Stimulated activated CD8-positive, alpha-beta memory T cell treated with anti-CD3 and anti-CD28 coated beads, Interleukin-15, amount 100 ng/mL, for 24 hours (primary cell): ENCODE results near the gene GIPC2.
"Not testable (repeated sequence)": the region's sequence is repeated elsewhere in the genome, so short reads cannot be mapped to it uniquely, and the experiment has no call there.

Experiments used
- DNase-seq: peaks from one replicate; pipeline ENCODE4 v3.0.0-alpha.2; 2020; ENCODE audit warnings: low read depth

Gene GIPC2, protein sequence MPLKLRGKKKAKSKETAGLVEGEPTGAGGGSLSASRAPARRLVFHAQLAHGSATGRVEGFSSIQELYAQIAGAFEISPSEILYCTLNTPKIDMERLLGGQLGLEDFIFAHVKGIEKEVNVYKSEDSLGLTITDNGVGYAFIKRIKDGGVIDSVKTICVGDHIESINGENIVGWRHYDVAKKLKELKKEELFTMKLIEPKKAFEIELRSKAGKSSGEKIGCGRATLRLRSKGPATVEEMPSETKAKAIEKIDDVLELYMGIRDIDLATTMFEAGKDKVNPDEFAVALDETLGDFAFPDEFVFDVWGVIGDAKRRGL

DNA sequence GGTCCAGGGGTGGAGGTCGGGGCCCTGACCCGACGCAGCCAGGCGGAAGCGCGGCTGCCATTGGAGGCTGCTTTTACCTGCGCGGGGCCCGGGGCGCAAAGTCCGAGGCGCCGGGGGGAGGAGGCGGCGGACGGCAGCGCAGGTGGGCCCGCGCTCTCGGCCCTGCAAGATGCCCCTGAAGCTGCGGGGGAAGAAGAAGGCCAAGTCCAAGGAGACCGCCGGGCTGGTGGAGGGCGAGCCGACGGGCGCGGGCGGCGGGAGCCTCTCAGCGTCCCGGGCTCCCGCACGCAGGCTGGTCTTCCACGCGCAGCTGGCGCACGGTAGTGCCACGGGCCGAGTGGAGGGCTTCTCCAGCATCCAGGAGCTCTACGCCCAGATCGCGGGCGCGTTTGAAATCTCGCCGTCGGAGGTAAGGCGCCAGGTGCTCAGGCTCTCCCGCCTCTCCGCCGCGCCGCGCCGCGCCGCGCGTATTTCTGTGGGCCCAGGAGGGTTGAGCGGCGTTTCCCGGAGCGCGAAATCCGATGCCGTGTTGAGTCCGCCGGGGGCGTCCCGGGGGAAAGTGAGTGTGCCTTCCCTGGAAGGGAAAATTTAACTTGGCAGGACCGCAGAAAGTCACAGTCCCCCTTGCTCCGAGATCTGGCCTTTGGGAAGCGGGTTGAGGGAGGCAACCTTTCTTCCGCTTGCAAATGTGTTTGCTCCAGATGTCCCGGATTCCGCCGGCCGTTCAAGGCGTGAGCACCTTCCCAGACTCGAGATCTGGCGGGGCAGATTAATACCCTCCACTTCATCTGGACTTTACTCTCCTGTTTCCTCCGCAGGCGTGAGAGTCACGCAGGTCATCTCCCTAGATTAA lies at the start of gene GIPC2:
GIPC2 (plus strand) TSS at position 41 of the 853 bp plus-strand sequence; CDS start at position 170, 129 bp downstream.
- DNase-seq: no peak

DNA sequence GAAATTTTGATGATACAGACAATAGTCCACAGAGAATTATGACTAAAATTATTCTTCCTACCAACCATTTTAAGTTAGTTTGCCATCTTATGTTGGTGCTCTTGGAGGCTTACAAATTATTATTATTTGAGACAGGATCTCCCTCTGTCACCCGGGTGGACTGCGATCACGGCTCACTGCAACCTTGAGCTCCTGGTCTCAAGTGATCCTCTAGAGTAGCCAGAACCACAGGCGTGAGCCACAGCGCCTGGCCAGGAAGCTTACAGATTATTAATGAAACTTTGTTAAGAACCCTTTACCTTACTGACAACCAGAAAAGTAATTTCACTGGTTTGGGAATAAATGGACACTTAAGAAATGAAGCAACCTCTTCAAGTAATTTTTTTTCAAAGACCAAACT lies 49.0 kb upstream of the GIPC2 start:
- DNase-seq: no peak

DNA sequence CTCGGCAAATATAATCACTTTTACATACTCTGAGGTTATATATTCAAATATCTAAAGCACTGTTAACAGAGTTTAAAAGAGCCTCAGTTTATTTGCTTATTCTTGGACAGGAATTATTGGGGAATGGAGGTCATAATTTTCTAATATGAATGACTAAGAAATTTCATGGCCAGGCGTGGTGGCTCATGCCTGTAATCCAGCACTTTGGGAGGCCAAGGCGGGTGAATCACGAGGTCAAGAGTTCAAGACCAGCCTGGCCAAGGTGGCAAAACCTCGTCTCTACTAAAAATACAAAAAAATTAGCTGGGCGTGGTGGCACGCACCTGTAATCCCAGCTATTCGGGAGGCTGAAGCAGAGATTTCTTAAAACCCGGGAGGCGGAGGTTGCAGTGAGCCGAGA lies 45.2 kb upstream of the GIPC2 start:
- DNase-seq: not testable (repeated sequence)

DNA sequence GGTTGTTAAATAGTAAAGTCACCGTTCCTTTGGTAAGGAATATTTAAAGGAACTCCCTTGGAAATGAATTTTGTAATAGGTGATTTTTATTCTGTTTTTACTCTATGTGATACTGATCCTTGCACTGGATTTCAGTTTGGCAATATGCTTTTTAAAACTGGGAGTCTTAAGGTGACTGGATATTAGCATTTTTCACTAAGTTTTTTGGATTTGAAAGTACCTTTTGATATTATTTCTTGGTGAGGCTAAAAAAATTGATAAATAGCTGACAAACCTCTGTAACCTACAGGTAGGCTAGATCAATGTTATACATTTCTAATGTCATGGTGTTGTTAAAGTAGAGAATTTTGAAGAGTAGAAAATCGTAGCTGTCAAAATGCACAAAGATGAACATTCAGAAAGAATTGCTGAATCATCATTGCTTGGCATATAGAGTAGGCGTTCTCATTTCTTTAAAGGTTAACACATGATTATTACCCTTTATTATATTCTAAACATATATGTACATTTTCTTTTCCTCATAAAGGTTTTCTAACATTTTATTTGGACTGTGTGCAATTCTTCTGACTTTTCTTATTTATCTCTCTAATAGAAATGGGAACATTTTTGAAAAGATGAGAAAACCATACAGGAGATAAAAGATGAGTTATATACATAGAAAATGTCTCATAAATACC lies 42.6 kb upstream of the GIPC2 start:
- no peak for DNase-seq

DNA sequence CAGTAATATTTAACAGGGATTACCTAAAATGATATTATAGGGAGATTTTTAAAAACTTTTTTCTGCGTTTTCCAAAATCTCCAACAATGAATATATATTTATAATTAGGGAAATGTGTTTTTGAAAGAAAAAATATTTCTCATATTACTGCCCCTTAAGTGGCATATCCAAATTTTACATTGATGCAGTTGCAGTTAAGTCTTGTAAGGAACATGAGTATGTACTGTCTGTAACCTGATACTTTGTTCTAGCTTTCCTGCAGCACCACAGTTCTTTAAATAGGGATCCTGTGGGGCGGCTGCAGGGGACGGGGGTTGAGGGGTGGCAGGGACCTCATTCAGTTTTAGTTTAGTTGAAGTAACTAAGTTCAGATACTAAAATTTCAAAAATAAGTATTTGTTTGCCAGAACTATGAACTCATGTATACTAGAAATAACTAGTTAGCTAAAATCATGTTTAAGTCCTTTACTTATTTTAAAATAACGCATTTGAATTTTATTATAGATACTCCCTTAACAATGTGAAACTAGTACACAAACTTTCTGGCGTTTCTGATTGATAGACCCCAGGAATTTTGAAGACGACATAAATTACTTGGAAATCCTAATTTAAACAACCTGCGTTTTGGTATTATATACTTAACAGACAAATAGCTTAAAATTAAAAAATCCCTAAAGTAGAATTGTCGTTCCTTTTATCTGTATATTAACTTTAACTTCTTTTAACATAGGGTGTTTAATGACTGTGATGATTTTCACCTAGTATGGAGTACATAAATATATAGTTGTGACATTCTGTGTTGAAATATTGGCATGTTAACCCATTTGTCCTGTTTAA lies 41.7 kb upstream of the GIPC2 start:
- DNase-seq: no peak

DNA sequence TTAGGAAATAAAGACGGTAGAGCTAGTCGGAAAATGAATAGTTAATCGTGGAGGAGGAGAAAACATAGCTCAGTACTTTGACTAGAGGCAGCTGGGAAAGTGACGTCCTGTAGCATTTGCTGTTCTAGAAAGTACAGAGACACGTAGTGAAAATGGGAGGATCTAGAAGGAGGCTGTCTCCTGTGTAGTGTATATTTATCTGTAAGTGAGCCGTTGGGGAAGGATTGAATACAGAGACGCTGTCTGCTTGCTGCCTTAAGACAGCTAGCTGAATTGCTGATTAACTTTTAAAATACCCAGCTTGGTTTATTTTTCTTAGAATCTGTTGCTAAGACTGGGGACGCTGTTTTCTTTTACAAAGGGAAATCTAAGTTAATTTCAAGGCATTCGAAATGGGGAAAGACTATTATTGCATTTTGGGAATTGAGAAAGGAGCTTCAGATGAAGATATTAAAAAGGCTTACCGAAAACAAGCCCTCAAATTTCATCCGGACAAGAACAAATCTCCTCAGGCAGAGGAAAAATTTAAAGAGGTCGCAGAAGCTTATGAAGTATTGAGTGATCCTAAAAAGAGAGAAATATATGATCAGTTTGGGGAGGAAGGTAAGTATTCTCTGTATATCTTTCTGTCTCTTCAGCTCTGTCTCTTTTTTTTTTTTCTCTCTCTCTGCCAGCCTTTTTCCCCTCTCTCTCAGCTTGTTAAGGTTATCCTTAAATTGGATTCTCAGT lies 40.9 kb upstream of the GIPC2 start, which contains the start of gene DNAJB4:
DNAJB4 (plus strand) TSS at position 221 of the 729 bp plus-strand sequence; CDS start at position 393, 172 bp downstream.
- no peak for DNase-seq

DNA sequence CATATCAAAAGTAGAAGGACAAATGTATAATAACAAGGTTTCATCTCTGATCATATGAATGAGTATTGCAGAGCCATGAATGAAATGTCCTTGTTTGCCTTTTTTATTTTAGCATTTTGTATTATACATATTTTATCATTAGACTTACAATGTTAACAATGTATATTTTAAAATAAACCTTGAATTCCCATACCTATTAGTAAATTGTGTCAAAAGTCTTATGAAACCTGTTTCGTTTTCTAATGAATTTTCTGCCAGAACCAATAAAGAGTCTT lies 40.4 kb upstream of the GIPC2 start:
- no peak for DNase-seq

DNA sequence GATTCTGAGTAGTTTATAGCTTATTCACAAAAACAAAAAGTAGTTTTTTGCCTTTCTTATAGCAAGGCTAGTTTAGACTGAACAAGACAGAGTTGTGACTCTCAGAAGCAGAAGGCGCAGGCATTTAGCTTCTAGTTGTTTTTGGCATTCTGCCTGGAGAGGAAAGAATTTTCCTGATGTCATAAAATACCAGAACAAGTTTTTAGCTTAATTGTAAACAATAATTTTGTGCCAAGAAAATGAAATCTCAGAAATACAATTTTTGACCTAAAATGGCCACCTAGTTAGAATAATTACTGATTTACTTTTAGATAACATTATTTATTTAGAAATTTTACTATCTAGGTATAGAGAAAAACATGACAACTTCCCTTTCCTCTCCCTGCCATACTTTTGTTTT lies 40.0 kb upstream of the GIPC2 start:
- no peak for DNase-seq

DNA sequence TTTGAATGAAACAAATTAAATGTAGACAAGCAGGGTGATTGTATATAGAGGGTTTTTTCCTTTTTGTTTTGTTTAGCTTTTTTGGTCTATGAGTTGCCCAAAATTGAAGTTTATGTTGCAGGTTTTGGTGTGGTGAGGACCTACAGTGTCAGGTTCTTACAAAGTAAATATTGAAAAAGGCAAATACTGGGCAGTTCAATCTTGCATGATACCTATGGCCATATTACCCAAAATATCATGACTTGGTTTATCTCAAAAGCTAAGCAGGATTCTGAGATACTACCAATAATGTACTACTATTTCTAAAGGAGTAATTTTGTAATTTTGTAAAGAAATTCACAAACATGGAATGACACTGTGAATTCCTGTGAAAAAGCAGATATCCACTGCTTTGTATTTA lies 39.2 kb upstream of the GIPC2 start:
- no peak for DNase-seq

DNA sequence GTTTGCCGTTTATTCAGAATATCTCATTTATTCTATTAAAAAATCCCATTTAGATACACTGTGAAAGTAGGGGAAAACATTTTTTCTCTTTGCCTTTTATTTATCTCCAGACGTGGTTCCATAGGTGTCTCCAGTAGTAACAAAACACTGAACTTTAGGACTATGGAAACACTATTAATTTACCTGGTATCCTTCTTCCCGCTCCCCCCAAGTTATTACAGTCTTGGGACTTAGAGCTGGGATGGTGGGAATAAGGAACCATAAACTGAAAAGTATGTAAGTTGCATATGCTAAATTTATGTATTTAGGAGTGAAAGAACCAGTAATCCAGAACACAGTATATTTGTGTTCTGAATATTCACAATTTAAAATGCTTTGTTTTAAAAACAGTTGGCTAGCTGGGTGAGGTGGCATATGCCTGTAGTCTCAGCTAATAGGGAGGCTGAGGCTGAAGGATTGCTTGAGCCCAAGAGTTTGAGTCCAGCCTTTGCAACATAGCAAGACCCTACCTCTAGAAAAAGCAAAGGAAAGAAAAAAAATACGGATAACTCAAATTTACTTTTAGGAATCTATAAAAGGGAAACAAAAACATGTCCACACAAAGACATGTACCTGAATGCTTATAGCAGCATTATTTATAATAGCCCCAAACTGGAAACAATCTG lies 38.0 kb upstream of the GIPC2 start:
- no peak for DNase-seq

DNA sequence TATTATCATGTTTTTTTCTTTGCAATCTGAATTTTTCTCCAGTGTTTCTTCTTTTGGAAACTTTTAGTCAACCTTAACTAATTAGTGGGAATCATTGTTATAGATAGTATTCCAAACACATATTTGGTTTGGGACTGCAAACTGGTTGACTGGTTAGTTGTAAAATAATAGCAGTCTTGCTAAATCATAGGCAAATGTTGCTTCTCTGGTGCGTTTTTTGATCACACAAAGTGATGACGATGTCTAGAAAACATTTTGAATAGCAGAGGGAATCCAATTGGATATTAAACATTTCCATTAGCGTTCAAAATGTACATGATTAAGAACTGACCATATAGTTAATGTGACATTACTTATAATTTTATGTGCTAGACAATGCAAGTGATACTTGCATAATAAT lies 36.5 kb upstream of the GIPC2 start:
- DNase-seq: no peak

DNA sequence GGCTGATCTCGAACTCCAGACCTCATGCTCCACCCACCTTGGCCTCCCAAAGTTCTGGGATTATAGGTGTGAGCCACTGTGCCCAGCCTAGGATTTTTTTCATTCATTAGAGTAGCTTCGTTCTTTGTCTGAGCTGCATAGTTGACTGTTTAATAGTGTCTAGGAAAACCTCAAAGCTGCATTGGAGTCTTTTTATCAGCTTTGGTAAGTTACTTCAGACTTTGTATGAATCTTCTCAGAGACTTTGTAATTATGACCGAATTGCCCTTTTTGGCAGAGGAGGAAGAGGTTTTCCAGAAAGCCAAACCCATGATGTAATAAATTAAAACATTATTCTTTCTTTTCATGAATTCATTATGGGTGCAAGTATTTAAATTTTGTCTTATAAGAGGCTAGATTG lies 35.9 kb upstream of the GIPC2 start:
- DNase-seq: no peak

DNA sequence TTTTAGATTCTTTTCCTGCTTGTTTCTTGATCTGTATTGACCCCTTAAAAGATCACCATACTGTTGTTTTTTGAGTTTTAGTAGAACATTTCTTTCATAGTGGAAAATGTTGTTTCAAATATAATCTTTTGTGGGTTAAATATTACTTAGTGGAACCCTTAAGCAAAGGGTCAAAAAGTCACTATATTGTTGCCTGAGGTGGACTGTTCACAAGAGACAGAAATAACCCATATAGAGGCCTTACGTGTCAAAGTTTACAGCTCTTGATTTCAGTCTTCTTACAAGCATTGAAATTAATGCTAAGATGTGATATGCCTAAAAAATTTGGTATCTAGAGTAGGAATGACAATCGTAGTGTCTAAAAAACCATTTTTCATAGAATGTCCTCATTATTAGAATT lies 34.7 kb upstream of the GIPC2 start:
- no peak for DNase-seq

DNA sequence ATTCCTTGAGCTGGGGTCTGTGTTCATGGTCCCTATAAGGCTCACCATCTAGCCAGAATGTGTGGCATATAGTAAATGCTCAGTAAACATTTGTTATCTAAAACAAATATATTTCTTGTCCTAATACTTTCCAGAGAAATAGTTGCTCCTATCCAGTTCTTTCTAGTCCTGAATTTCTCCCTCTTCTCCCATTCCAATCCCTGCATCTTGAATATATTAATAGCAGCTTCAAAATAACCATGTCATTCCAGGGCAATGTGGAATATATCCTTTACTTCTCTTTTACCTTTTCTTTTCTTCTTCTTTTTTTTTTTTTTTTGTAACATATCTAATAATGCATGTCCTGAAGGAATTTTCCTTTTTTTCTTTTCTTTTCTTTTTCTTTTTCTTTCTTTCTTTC lies 30.6 kb upstream of the GIPC2 start:
- DNase-seq: no peak

DNA sequence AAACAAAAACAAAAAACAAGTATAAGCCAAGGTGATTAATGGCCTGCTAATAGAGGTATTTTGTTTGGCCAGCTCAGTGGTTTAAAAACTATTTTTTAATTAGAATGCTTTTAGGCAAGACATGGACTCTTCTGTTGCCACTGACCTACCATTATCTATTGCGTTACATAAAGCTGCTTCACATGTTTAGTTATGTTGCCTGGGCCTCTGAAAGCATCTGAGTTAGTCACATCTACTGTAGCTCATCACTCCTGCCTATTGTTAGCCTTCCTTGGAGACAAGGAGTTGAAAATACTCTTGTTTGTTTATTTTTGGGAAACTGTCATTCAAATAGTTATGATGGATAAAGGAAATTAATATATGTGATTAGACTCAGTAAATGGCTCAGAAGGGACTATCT lies 26.7 kb upstream of the GIPC2 start:
- DNase-seq: no peak

DNA sequence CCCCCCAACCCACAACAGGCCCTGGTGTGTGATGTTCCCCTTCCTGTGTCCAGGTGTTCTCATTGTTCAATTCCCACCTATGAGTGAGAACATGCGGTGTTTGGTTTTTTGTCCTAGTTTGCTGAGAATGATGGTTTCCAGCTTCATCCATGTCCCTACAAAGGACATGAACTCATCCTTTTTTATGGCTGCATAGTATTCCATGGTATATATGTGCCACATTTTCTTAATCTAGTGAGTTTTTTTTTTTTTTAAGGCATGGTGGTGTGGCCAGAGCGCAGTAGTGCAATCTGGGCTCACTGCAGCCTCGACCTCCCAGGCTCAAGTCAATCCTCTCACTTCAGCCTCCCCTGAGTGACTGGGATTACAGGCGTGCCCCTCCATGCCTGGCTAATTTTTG lies 24.6 kb upstream of the GIPC2 start:
- not testable (repeated sequence) for DNase-seq

DNA sequence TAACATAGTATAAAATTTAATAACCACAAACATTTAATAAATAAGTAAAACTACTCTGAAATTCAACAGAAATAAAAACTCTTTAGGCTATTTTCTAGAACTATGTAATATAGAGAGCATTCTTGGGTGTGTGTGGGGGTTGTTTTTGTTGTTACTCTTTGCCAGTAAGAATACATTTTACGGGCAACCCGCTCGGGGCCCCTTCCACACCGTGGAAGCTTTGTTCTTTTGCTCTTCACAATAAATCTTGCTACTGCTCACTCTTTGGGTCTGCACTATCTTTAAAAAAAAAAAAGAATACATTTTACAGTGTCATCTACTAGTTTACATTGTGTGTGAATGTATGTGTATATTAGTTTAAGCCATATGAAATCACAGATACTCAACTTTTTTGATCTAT lies 16.0 kb upstream of the GIPC2 start:
- no peak for DNase-seq

DNA sequence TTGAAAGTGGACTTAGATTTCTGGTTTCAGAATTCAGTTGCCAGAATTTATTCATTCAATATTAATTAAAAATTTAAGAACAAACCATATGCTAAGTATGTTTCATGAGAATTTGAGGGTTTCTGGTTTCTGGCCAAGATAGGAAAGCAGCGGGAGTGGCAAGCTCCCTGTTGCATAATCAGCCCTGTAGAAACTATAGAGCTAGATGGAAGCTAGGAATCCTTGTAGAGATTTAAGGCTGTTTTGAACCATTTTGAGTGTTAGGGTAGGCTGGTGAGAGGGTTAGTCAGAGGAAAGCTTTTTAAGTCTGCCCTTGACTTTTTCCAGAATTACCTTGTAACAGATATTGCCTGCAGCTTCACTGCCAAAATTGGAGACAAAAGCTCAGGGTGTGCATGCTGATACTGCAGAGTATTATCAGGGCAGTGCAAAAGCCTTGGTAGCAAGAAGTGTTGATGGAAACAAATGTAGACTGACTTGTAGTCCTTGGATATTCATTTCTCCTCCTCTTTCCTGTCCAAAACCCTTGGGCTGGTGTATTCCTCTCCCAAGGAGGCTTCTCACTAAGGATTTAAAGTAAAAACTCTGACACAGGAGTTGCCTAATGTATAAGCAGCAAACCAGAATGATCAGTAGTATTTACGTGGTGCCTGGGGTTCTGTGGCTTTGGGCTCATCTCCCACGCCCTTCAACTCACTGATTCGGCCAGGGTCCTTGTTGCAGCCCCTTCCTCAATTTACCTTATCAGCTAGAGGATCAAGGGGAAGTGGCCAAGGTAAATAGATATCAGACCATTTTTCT lies 12.6 kb upstream of the GIPC2 start:
- no peak for DNase-seq

DNA sequence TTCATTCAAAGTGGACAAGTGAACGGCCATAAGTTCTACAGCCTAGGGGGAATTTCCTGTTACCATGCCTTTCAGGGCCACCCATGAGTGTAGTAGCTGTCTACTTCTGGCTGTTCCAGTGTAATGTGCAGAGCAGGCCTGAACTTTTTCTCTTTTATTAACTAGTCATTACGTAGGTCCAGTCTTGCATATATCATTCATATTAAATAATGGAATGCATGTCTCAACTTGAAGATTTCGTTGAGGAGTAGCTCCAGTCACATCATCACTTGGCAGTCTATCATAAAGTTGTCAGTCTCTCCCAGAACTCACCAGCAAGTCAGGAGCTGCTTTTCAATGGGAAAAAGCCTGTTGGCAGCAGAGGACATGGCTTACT lies 12.0 kb upstream of the GIPC2 start:
- DNase-seq: no peak

DNA sequence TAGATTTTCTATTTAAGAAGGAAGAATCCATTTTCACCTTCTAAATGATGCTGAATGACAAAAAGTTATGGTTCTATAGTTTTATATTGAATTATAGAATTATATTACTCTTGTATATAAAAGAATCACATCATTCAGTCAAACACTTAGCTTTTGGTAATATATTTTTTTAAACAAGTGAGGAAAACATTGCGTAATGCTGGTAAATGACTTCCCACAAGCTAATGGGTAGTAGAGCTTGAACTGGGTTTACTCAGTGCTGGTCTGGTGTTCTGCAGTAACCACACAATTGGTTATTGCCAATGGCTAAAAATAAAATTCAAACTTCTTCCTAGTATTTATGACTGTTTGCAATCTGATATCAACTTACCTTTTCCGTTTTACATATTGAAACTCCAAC lies 10.6 kb upstream of the GIPC2 start:
- DNase-seq: no peak
